ENCODE measurements around the gene XRCC3. TPM values are rescaled to one million over a fixed set of nuclear protein-coding genes. Genes with fewer than 3 reads are reported as not detected.
A peak's percentile ranks its signal among the peaks of the same experiment; 100 is the strongest.

Gene XRCC3
- total and polyA plus RNA-seq, 4 donors, result 1.7 to 14.1 (median 2.8) TPM

GRCh38 chr14:103729496-103730448 is 14.5 kb upstream of the XRCC3 start:
- H3K9ac ChIP-seq (ENCODE audit: low read depth in 1 of 2, low read length in 2 of 2), result no peak overlapping the region
- DNase-seq (ENCODE audit: low spot score), result no peak
- H3K36me3 ChIP-seq (ENCODE audit: control insufficient read depth in 4 of 4, insufficient read depth in 3 of 4, low read depth in 1 of 4, low read length in 3 of 4), result peaks cover 0 to 29% (median 19%) of the 10 kb centered on the region in 4 donors
- no peak overlapping the region for H3K4me3 ChIP-seq (ENCODE audit: low read depth in 1 of 3, low read length in 3 of 3)
- no peaks in the 10 kb centered on the region for H3K9me3 ChIP-seq (ENCODE audit: control insufficient read depth in 4 of 4, low read length in 3 of 4)
- H3K27me3 ChIP-seq (ENCODE audit: control insufficient read depth in 4 of 4, insufficient read depth in 4 of 4, low read length in 3 of 4), result no peaks in the 10 kb centered on the region
- H3K27ac ChIP-seq (ENCODE audit: low read depth in 1 of 2, low read length in 2 of 2), result peak overlapping the region; percentile 21 to 58
- H3K4me1 ChIP-seq (ENCODE audit: control insufficient read depth in 4 of 4, insufficient read depth in 4 of 4, low read length in 3 of 4), result peaks cover 0 to 11% (median 7%) of the 10 kb centered on the region in 4 donors
- WGBS, result 88% methylated on average over 24 of the region's 24 CpGs
- TF ChIP-seq ZBTB33 (IDR thresholded peaks at IDR 0.05) (no peak), HNF4A (conservative IDR thresholded peaks at IDR 0.05) (no peak), TAF1 (conservative IDR thresholded peaks at IDR 0.05) (no peak), NR2F2 (IDR thresholded peaks at IDR 0.05) (no peak), YY1 (IDR thresholded peaks at IDR 0.05) (no peak), FOXA2 (IDR thresholded peaks at IDR 0.05) (no peak), JUND (IDR thresholded peaks at IDR 0.05) (no peak), REST (IDR thresholded peaks at IDR 0.05) (no peak), SP1 (IDR thresholded peaks at IDR 0.05) (no peak), GABPA (IDR thresholded peaks at IDR 0.05 in 1 of 2, conservative IDR thresholded peaks at IDR 0.05 in 1 of 2) (no peak), RAD21 (IDR thresholded peaks at IDR 0.05) (no peak), MAX (IDR thresholded peaks at IDR 0.05) (no peak)

GRCh38 chr14:103728721-103729120 is 13.5 kb upstream of the XRCC3 start:
- no peak for DNase-seq (ENCODE audit: low spot score)
- Histone ChIP-seq H3K36me3 (ENCODE audit: control insufficient read depth in 4 of 4, insufficient read depth in 3 of 4, low read depth in 1 of 4, low read length in 3 of 4) (peaks cover 0 to 26% (median 17%) of the 10 kb centered on the region in 4 donors), H3K9ac (ENCODE audit: low read depth in 1 of 2, low read length in 2 of 2) (no peak overlapping the region), H3K9me3 (ENCODE audit: control insufficient read depth in 4 of 4, low read length in 3 of 4) (no peaks in the 10 kb centered on the region), H3K4me3 (ENCODE audit: low read depth in 1 of 3, low read length in 3 of 3) (no peak overlapping the region), H3K4me1 (ENCODE audit: control insufficient read depth in 4 of 4, insufficient read depth in 4 of 4, low read length in 3 of 4) (peaks cover 0 to 14% (median 7%) of the 10 kb centered on the region in 4 donors), H3K27ac (ENCODE audit: low read depth in 1 of 2, low read length in 2 of 2) (no peak overlapping the region), H3K27me3 (ENCODE audit: control insufficient read depth in 4 of 4, insufficient read depth in 4 of 4, low read length in 3 of 4) (no peaks in the 10 kb centered on the region)
- WGBS, result 71% methylated on average over 12 of the region's 12 CpGs
- TF ChIP-seq HNF4A (conservative IDR thresholded peaks at IDR 0.05) (no peak), EGR1 (IDR thresholded peaks at IDR 0.05; ENCODE audit: low read depth in 2 of 2) (no peak), YY1 (IDR thresholded peaks at IDR 0.05) (no peak), HNF4G (IDR thresholded peaks at IDR 0.05) (no peak), ATF3 (IDR thresholded peaks at IDR 0.05) (no peak), JUND (IDR thresholded peaks at IDR 0.05) (no peak), SP1 (IDR thresholded peaks at IDR 0.05) (no peak), FOXA1 (IDR thresholded peaks at IDR 0.05) (no peak), GABPA (IDR thresholded peaks at IDR 0.05 in 1 of 2, conservative IDR thresholded peaks at IDR 0.05 in 1 of 2) (no peak), ZBTB33 (IDR thresholded peaks at IDR 0.05) (no peak), FOXA2 (IDR thresholded peaks at IDR 0.05) (no peak), RAD21 (IDR thresholded peaks at IDR 0.05) (no peak), REST (IDR thresholded peaks at IDR 0.05) (no peak), TAF1 (conservative IDR thresholded peaks at IDR 0.05) (no peak), NR2F2 (IDR thresholded peaks at IDR 0.05) (no peak), RXRA (IDR thresholded peaks at IDR 0.05) (no peak)

Measured in liver (tissue), 9 donors.